K562 (cell line): Measurements from ENCODE around the gene ARHGEF18. TPM values are rescaled to one million over a fixed set of nuclear protein-coding genes. Genes with fewer than 3 reads are reported as not detected.

Experiments
- ATAC-seq: fragments of 200-7000 bp; cut with Tn5 transposase; 3 replicates; pipeline ENCODE4 v1.9.1; 2020; ENCODE audit warnings: moderate library complexity
- BruUV-seq: library from RNA; stranded (reverse); fragments of 400-500 nt; replicated peaks from 2 replicates; lab custom pipeline; 2021; lab: Mats Ljungman, UMichigan
- CTCF ChIA-PET: fragments of 300-600 bp; formaldehyde crosslinking; extraction: SDS; loops from one replicate; lab custom pipeline; 2021; ENCODE audit warnings: low intra/inter-chr PET ratio; lab: Yijun Ruan, JAX
- POLR2A ChIA-PET: fragments of 300-600, 350-650 bp; sonication (Branson Sonifier 250); formaldehyde crosslinking; extraction: SDS; loops from one replicate; lab custom pipeline; 2021; ENCODE audit warnings: antibody characterized with exemption, inconsistent platforms; lab: Yijun Ruan, JAX
- DNase-seq, 4 experiments: peaks; one replicate each; pipeline versions ENCODE4 v3.0.0 to v3.0.0-alpha.2; 2011 to 2018; ENCODE audit warnings: low spot score in 3 of 4, mixed read lengths in 3 of 4; ENCODE audit errors: extremely low read depth in 1 of 4
- FAIRE-seq: peaks from 2 replicates; lab custom pipeline; 2011; peaks lifted over from hg19 to GRCh38; lab: Jason Lieb, UNC
- H2AFZ ChIP-seq: 2 replicates; pipeline ENCODE4 v1.6.0; 2011; ENCODE audit warnings: low read depth, low read length, control low read depth, inconsistent platforms
- H3K27ac ChIP-seq: fragments of 200-600 bp; 3 replicates; pipeline ENCODE4 v1.8.0; 2011; ENCODE audit warnings: low read depth, mild to moderate bottlenecking, control low read depth, inconsistent platforms, low read length, moderate library complexity, mixed read lengths; ENCODE audit errors: extremely low read depth
- H3K27me3 ChIP-seq, 2 experiments: fragments of 300-600 bp in 1 of 2; 2 replicates in 1 of 2; 3 replicates in 1 of 2; pipeline versions ENCODE4 v1.6.0 to v1.8.0; 2011; ENCODE audit warnings: inconsistent platforms in 2 of 2, low read length in 2 of 2, mild to moderate bottlenecking in 1 of 2, mixed read lengths in 1 of 2, moderate library complexity in 1 of 2; ENCODE audit not compliant: control insufficient read depth in 2 of 2, insufficient read depth in 2 of 2
- H3K36me3 ChIP-seq: fragments of 300-600 bp; 3 replicates; pipeline ENCODE4 v1.8.0; 2011; ENCODE audit warnings: mild to moderate bottlenecking, low read length, inconsistent platforms; ENCODE audit not compliant: control insufficient read depth, insufficient read depth
- H3K4me1 ChIP-seq, 2 experiments: fragments of 200-600 bp in 1 of 2; replicated peaks in 1 of 2; 2 replicates in 1 of 2; 3 replicates in 1 of 2; pipeline versions ENCODE4 v1.5.1 to v1.8.0; 2011; ENCODE audit warnings: inconsistent platforms in 2 of 2, low read length in 2 of 2, mild to moderate bottlenecking in 1 of 2, mixed read lengths in 1 of 2, moderate library complexity in 1 of 2; ENCODE audit not compliant: control insufficient read depth in 2 of 2, insufficient read depth in 2 of 2
- H3K4me2 ChIP-seq: 2 replicates; pipeline ENCODE4 v1.6.1; 2011; ENCODE audit warnings: low read length, control low read depth, inconsistent platforms, mixed read lengths; ENCODE audit not compliant: insufficient read depth
- H3K4me3 ChIP-seq: fragments of 200-600 bp; sonication (generic), shearing (Covaris generic); 2 replicates; pipeline ENCODE4 v1.5.1; 2016; ENCODE audit warnings: control low read depth, inconsistent platforms
- H3K79me2 ChIP-seq: fragments of 200-600 bp; 3 replicates; pipeline ENCODE4 v1.8.0; 2011; ENCODE audit warnings: low read length, inconsistent platforms; ENCODE audit not compliant: control insufficient read depth, insufficient read depth
- H3K9ac ChIP-seq, 2 experiments: 2 replicates each; pipeline versions ENCODE4 v1.6.0 to v1.6.1; 2011; ENCODE audit warnings: low read depth in 2 of 2, low read length in 2 of 2, control low read depth in 1 of 2, inconsistent platforms in 1 of 2, mild to moderate bottlenecking in 1 of 2, mixed read lengths in 1 of 2; ENCODE audit not compliant: insufficient read depth in 1 of 2
- H3K9me1 ChIP-seq: one replicate; pipeline ENCODE4 v1.6.0; 2011; ENCODE audit warnings: inconsistent platforms, mild to moderate bottlenecking, low read length, moderate library complexity; ENCODE audit not compliant: control insufficient read depth, insufficient read depth
- H3K9me3 ChIP-seq: replicated peaks from 2 replicates; pipeline ENCODE4 v1.5.1; 2011; ENCODE audit warnings: low read depth, low read length, inconsistent platforms; ENCODE audit not compliant: control insufficient read depth, insufficient read depth
- H4K20me1 ChIP-seq: replicated peaks from 2 replicates; pipeline ENCODE4 v1.6.1; 2011; ENCODE audit warnings: low read length, inconsistent platforms, mixed read lengths; ENCODE audit not compliant: control insufficient read depth, insufficient read depth
- CBFA2T2 ChIP-seq: fragments of 450-650 bp; conservative IDR thresholded peaks from 2 replicates; pipeline ENCODE4 v1.6.1; 2017; ENCODE audit warnings: mild to moderate bottlenecking
- FOXA3 ChIP-seq, 2 experiments: fragments of 450-650 bp in 1 of 2; sonication (generic) in 1 of 2; formaldehyde crosslinking; IDR thresholded peaks in 1 of 2; conservative IDR thresholded peaks in 1 of 2; 2 replicates each; pipeline versions ENCODE4 v1.4.0 to v1.8.0; 2020 to 2022; ENCODE audit warnings: mild to moderate bottlenecking in 2 of 2, missing genetic modification reagents in 1 of 2
- GATAD2B ChIP-seq: fragments of 450-650 bp; IDR thresholded peaks from 2 replicates; pipeline ENCODE4 v1.6.1; 2017; ENCODE audit warnings: mild to moderate bottlenecking, borderline replicate concordance
- PYGO2 ChIP-seq: fragments of 450-650 bp; IDR thresholded peaks from 2 replicates; pipeline ENCODE4 v1.6.1; 2016; ENCODE audit warnings: mild to moderate bottlenecking, missing genetic modification characterization, moderate library complexity, missing compliant biosample characterization
- SMC3 ChIP-seq: conservative IDR thresholded peaks from 2 replicates; pipeline ENCODE4 v1.6.1; 2011; ENCODE audit warnings: low read depth, low read length, improper control_type of control experiment; ENCODE audit not compliant: insufficient read depth
- ZNF316 ChIP-seq: fragments of 450-650 bp; IDR thresholded peaks from 2 replicates; pipeline ENCODE4 v1.6.1; 2016
- ZNF57 ChIP-seq: fragments of 450-650 bp; formaldehyde crosslinking; IDR thresholded peaks from 2 replicates; pipeline ENCODE4 v1.4.0; 2020; ENCODE audit warnings: mild to moderate bottlenecking, moderate library complexity
- WGBS: fragments of 100-300 bp; shearing (Covaris generic); methylation state at CpG from one replicate; pipeline ENCODE4 v1.1.6; 2016; ENCODE audit warnings: low coverage, mixed read lengths; ENCODE audit not compliant: insufficient coverage; ENCODE audit errors: missing lambda C conversion rate; 5-methylcytosine and 5-hydroxymethylcytosine counted together
- in situ Hi-C: fragments of 300-500 bp; cut with MboI; formaldehyde crosslinking; loops from 4 replicates; pipeline ENCODE4 v1.15.0; 2018; ENCODE audit warnings: inconsistent platforms, mixed read lengths
- intact Hi-C: fragments of 100-400 bp; cut with micrococcal nuclease; formaldehyde crosslinking; loops from 2 replicates; pipeline ENCODE4 v1.14.2; 2022
- polyA plus RNA-seq, 8 experiments: library from polyadenylated mRNA; depleted of rRNA in 4 of 8; stranded (reverse) in 5 of 8; unstranded in 3 of 8; fragments of >200 nt; fragmentation: Nextera tagmentation in 2 of 8; fragmentation: Illumina TruSeq in 1 of 8; extraction: Ambion mirVana in 2 of 8; extraction: Trizol in 1 of 8; gene quantifications; 2 replicates each; pipeline versions ENCODE4 v1.2.1 to v1.2.3, GENCODE V29; 2011 to 2014; ENCODE audit warnings: inconsistent platforms in 1 of 8, missing spikeins in 1 of 8
- total RNA-seq, 7 experiments: library from RNA; depleted of rRNA in 6 of 7; stranded (reverse); fragments of >200 nt in 6 of 7; fragmentation: Illumina TruSeq in 2 of 7; extraction: Trizol in 2 of 7; gene quantifications; 2 replicates each; pipeline versions ENCODE4 v1.2.1 to v1.2.3, GENCODE V29; 2011 to 2021; ENCODE audit warnings: low replicate concordance in 1 of 7
- TF ChIP-seq, protein P1 (sequence below): fragments of 450-650 bp; IDR thresholded peaks from one replicate; pipeline ENCODE4 v1.6.1; 2018; ENCODE audit warnings: mild to moderate bottlenecking, moderate library complexity; ENCODE audit not compliant: partially characterized antibody
- TF ChIP-seq, protein P2 (sequence below): sonication (generic); formaldehyde crosslinking; IDR thresholded peaks from 2 replicates; pipeline ENCODE4 v1.8.1; 2023; ENCODE audit warnings: mild to moderate bottlenecking, missing genetic modification reagents

The ARHGEF18 gene
- total and polyA plus RNA-seq, 9 of the 15 experiments (the other 6 are each of a cell fraction or from before 2014, with no cell fraction given), result 0.04 to 16.5 (median 4.5) TPM

DNA sequence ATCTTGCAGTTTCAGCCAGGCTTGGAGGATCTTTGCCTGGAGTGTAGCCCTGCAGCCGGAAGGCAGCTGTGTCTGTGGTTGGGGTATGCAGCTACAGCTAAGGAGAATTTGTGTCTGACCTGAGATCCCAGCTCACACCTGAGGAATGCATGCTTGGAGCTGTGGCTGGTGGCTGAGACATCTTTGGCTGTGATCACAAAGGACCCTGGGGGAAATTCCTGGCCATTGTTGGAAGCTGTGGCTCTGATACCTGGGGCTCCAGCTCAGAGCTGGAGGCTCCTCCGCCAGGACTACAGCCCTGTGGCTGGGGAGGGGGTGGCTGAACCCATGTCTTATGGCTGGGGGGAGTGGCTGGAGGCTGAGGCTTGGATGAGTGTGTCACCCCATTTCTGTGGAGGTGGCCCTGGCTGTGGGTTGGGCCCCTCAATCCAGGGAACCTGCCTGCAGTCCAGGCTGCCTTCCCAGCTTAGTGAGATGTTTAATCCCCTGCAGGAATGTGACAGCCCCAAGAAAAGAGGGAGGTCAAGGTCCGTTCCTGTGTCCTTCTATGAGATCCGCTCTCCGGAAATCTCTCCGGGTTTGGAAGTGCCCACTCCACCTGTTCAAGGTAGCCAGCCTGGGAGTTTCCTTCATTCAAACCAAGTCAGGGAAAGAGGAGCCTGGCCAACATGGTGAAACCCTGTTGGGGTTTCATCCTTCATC, 27.6 kb downstream of the ARHGEF18 start:
- intact Hi-C loops, result no loop called here
- WGBS, result 3% methylated on average over 6 of the region's 6 CpGs
- Histone ChIP-seq H3K9me1 (no peaks in the 10 kb centered on the region), H4K20me1 (peaks cover 14% of the 10 kb centered on the region; the same call in 1 of the 2 replicates), H3K36me3 (no peaks in the 10 kb centered on the region), H2AFZ (no peak overlapping the region), H3K9ac (peak overlapping the region in 1 of 2 experiments; percentile 56; a peak in 1 of 4 replicates), H3K27ac (no peak overlapping the region), H3K4me3 (no peak overlapping the region), H3K27me3 (peaks cover 20 to 54% of the 10 kb centered on the region in 2 experiments), H3K9me3 (no peaks in the 10 kb centered on the region), H3K79me2 (no peaks in the 10 kb centered on the region), H3K4me1 (peaks cover 0 to 8% of the 10 kb centered on the region in 2 experiments; a peak in 1 of 5 replicates), H3K4me2 (no peak overlapping the region)
- no peak for TF ChIP-seq ZNF57 (CRISPR knock-in tag)
- TF ChIP-seq CBFA2T2, result 0 out of 2 replicates have a peak, but pooled peaks have one; percentile 8
- POLR2A ChIA-PET, result interaction anchor here (0.6 to 1.0 kb wide), 4 partner anchors 10 to 141 kb away, joined by 3 to 5 read pairs (median 4); no protein-coding TSS in a partner anchor
- FAIRE-seq (no peak), DNase-seq (no peak), ATAC-seq (no peak)
- BruUV-seq, result no TSS peak
- CTCF ChIA-PET, result no interaction called here
- in situ Hi-C loops, result no loop called here

DNA sequence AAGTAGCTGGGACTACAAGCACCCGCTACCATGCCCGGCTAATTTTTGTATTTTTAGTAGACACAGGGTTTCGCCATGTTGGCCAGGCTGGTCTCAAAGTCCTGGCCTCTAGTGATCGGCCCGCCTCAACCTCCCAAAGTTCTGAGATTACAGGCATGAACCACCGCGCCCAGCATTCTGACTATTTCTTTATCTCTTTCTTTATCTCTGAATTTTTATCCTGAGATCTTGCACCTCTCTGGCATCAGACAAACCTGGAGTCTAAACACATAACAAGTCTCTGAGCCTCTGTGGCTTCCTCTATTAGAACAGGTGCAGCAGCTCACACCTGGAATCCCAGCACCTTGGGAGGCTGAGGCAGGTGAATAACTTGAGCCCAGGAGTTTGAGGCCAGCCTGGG, 28.5 kb downstream of the ARHGEF18 start:
- POLR2A ChIA-PET, result interaction anchor here (0.6 to 0.7 kb wide), 2 partner anchors 141 to 1660 kb away, joined by 3 read pairs; no protein-coding TSS in a partner anchor
- intact Hi-C loops (no loop called here), in situ Hi-C loops (no loop called here)
- no peak for FAIRE-seq
- Histone ChIP-seq H3K4me2 (no peak overlapping the region), H3K79me2 (no peaks in the 10 kb centered on the region), H3K27me3 (peaks cover 14 to 50% of the 10 kb centered on the region in 2 experiments), H3K9me1 (no peaks in the 10 kb centered on the region), H3K27ac (no peak overlapping the region), H4K20me1 (peaks cover 14% of the 10 kb centered on the region; the same call in 1 of the 2 replicates), H2AFZ (no peak overlapping the region), H3K36me3 (no peaks in the 10 kb centered on the region), H3K9me3 (no peaks in the 10 kb centered on the region), H3K4me1 (peaks cover 0 to 8% of the 10 kb centered on the region in 2 experiments; a peak in 1 of 5 replicates), H3K4me3 (no peak overlapping the region), H3K9ac (no peak overlapping the region)
- ATAC-seq, result no peak
- WGBS, result 3% methylated on average over 7 of the region's 7 CpGs
- DNase-seq, result no peak
- BruUV-seq, result no TSS peak
- CTCF ChIA-PET, result no interaction called here
- TF ChIP-seq, protein P1, sequence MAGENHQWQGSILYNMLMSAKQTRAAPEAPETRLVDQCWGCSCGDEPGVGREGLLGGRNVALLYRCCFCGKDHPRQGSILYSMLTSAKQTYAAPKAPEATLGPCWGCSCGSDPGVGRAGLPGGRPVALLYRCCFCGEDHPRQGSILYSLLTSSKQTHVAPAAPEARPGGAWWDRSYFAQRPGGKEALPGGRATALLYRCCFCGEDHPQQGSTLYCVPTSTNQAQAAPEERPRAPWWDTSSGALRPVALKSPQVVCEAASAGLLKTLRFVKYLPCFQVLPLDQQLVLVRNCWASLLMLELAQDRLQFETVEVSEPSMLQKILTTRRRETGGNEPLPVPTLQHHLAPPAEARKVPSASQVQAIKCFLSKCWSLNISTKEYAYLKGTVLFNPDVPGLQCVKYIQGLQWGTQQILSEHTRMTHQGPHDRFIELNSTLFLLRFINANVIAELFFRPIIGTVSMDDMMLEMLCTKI, result no peak
- TF ChIP-seq GATAD2B (no peak), FOXA3 (CRISPR knock-in tag; conservative IDR thresholded peaks at IDR 0.05 in 1 of 2, IDR thresholded peaks at IDR 0.05 in 1 of 2) (no peak), SMC3 (no peak), ZNF316 (no peak), PYGO2 (no peak)
- TF ChIP-seq, protein P2, sequence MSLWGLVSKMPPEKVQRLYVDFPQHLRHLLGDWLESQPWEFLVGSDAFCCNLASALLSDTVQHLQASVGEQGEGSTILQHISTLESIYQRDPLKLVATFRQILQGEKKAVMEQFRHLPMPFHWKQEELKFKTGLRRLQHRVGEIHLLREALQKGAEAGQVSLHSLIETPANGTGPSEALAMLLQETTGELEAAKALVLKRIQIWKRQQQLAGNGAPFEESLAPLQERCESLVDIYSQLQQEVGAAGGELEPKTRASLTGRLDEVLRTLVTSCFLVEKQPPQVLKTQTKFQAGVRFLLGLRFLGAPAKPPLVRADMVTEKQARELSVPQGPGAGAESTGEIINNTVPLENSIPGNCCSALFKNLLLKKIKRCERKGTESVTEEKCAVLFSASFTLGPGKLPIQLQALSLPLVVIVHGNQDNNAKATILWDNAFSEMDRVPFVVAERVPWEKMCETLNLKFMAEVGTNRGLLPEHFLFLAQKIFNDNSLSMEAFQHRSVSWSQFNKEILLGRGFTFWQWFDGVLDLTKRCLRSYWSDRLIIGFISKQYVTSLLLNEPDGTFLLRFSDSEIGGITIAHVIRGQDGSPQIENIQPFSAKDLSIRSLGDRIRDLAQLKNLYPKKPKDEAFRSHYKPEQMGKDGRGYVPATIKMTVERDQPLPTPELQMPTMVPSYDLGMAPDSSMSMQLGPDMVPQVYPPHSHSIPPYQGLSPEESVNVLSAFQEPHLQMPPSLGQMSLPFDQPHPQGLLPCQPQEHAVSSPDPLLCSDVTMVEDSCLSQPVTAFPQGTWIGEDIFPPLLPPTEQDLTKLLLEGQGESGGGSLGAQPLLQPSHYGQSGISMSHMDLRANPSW (CRISPR knock-in tag), result no peak
